8988T (cell line): ENCODE data around the gene TET2.

Experiments used
- DNase-seq: peaks from one replicate; pipeline ENCODE4 v3.0.0; 2011

TET2 gene

DNA sequence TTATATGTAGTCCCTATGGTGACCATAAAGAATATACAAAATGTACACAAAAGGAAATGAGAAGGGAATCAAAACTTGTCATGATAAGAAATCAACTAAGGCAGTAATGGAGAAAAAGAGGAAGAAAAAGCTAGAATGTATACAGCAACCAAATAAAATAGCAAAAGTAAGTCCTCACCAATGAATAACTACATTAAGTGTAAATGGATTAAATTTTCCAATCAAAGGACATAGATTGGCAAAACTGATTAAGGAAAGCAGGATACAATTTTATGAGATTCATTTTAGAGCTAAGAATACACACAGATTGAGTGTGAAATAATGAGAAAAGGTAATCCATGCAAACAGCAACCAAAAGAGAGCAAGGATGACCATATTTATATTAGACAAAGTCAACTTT, 157.4 kb downstream of the TET2 start:
- DNase-seq, result no peak

- no peak for DNase-seq
These were observed 158.6 kb downstream of the TET2 start for GRCh38 chr4:105305019-105305836.

DNA sequence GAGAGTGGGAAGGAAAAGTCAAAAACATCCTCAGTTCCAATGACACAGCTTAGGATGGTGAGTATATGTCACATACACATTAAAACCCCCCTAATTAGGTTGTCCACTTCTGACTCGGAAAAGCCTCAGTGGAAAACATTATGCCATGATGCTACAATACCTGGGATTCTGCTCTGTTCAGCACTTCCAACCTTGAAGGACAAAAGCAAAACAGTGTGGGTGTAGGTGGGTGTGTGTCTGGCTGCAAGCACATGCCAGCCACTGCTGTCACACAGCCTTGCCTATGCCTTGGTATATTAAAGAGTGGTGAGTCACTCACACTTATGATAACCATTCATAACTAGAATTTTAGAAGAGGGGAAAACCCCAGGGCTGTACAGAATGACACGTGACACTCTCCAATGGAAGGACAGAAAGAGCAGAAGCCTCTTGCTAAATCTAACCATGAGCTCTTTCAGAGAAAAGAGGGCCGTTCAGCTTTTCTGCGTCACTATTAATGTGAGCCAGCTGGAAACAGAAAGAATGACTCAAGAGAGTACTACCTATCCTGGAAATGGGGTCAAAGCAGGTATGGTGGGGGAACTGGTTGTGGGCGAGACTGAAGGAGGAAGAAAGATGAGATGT, 159.6 kb downstream of the TET2 start:
- no peak for DNase-seq

- no peak for DNase-seq
These were observed 160.1 kb downstream of the TET2 start for GRCh38 chr4:105306820-105307219.

DNA sequence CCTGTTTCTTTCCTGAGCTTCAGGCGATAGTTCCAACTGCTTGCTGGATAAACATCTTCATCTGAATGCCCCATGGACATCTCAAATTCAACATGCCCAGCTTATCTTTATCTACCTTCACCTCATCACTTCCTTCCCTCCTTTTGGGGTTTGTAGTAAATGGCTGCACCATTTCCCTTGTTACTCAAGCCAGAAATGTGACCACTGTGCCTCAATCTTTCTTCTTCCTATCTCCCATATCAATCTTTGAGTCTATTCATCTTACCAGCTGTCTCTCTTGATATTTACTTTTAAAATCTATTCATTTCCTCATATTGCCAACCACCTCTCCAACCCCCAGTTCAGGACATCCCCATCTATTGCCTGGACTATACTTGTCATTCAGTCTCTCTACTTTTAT, 171.8 kb downstream of the TET2 start:
- no peak for DNase-seq

GRCh38 chr4:105327222-105327621, 180.5 kb downstream of the TET2 start:
- DNase-seq, result no peak

GRCh38 chr4:105327956-105328355, 181.3 kb downstream of the TET2 start:
- no peak for DNase-seq

- DNase-seq, result no peak
These were observed 182.4 kb downstream of the TET2 start for GRCh38 chr4:105329081-105329480.
